Fibroblast of the aortic adventitia (primary cell): Measurements from ENCODE around the gene SBF2. TPM values are rescaled to one million over a fixed set of nuclear protein-coding genes. Genes with fewer than 3 reads are reported as not detected.
A peak's percentile ranks its signal among the peaks of the same experiment; 100 is the strongest.

Experiments used
- DNase-seq: peaks from one replicate; pipeline ENCODE4 v3.0.0-alpha.2; 2010; ENCODE audit warnings: low read depth
- H3K4me3 ChIP-seq: 2 replicates; pipeline ENCODE4 v1.5.1; 2011; ENCODE audit warnings: low read depth, mild to moderate bottlenecking, control low read depth, low read length, moderate library complexity
- total RNA-seq: library from RNA; depleted of rRNA; stranded (reverse); fragments of >200 nt; gene quantifications from 2 replicates; pipeline ENCODE4 v1.2.3, GENCODE V29; 2012; ENCODE audit warnings: low replicate concordance
- TF ChIP-seq, protein P1 (sequence below): IDR thresholded peaks from 2 replicates; pipeline ENCODE4 v1.5.1; 2011; ENCODE audit warnings: mild to moderate bottlenecking, low read length, control low read depth, inconsistent platforms; ENCODE audit not compliant: insufficient read depth

SBF2 gene
- total RNA-seq, 1 donor, result 65.3 TPM

- no peak for DNase-seq
- TF ChIP-seq, protein P1, sequence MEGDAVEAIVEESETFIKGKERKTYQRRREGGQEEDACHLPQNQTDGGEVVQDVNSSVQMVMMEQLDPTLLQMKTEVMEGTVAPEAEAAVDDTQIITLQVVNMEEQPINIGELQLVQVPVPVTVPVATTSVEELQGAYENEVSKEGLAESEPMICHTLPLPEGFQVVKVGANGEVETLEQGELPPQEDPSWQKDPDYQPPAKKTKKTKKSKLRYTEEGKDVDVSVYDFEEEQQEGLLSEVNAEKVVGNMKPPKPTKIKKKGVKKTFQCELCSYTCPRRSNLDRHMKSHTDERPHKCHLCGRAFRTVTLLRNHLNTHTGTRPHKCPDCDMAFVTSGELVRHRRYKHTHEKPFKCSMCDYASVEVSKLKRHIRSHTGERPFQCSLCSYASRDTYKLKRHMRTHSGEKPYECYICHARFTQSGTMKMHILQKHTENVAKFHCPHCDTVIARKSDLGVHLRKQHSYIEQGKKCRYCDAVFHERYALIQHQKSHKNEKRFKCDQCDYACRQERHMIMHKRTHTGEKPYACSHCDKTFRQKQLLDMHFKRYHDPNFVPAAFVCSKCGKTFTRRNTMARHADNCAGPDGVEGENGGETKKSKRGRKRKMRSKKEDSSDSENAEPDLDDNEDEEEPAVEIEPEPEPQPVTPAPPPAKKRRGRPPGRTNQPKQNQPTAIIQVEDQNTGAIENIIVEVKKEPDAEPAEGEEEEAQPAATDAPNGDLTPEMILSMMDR, result no peak
- H3K4me3 ChIP-seq, result no peak overlapping the region
Observed at GRCh38 chr11:9875399-9875798, 418.6 kb downstream of the SBF2 start.

- TF ChIP-seq, protein P1, result no peak
- no peak for DNase-seq
- no peak overlapping the region for H3K4me3 ChIP-seq
Observed at GRCh38 chr11:9874466-9874865, 419.6 kb downstream of the SBF2 start.

DNA sequence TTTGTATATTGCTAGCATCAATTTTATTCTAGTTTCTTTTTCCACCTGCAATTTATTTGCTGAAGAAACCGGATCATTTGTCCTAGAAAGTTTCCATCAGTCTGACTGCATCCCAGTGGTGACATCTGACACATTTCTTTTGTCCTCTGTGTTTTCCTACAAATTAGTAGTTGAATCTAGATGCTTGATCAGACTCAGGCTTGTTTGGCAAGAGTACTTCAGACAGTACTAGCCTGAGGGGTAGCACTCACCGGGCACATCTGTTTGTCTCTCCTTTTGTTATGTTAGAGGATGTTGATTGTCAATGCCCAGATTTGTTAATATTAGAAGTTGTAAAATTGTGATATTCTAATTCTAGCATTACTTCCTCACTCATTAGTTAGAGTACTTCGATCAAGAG, 425.4 kb downstream of the SBF2 start:
- TF ChIP-seq, protein P1, result no peak
- DNase-seq, result no peak
- no peak overlapping the region for H3K4me3 ChIP-seq

GRCh38 chr11:9862981-9863380, 431.0 kb downstream of the SBF2 start:
- peak; percentile 49 for DNase-seq
- H3K4me3 ChIP-seq, result no peak overlapping the region
- TF ChIP-seq, protein P1, result no peak

DNA sequence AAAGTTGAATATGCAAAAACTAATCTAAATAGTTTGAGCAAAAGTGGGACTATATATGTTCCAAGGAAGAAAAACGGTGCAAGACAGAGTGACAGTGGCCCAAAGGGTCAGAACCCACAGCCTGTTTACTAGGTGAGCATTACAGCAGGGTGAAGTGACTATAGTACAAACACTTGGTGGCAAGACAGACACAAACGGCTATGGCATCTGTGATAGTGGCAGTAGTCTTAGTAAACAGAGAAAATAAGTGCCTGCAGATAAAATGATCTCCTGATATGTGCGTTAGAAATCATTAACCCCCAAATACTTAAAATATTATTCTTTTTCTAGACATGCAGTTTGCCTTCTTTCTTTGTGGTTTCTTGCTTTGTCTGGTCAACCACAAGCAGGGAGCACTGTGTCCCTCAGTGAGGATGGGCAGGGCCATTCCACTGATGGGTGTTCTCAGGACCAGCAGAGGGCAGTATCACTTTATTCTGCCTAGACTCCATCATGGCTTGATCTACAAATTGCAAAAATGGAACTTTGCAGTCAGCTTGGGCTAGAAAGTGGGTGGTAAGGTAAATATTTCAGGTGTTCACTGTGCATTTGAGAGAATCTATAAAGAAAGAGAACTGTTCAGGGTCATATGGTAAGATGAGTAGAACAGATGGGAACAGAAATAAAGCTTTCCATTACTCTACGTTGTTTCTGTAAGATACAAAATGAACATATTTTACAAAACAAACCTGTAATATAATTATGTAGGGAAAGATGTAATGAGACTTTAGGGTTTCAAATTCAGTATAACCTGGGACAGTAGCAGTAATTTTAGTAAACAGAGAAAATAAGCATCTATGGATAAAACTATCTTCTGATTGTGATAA, 431.9 kb downstream of the SBF2 start:
- peak; percentile 75 for DNase-seq
- TF ChIP-seq, protein P1, result peak; percentile 74
- H3K4me3 ChIP-seq, result no peak overlapping the region

DNA sequence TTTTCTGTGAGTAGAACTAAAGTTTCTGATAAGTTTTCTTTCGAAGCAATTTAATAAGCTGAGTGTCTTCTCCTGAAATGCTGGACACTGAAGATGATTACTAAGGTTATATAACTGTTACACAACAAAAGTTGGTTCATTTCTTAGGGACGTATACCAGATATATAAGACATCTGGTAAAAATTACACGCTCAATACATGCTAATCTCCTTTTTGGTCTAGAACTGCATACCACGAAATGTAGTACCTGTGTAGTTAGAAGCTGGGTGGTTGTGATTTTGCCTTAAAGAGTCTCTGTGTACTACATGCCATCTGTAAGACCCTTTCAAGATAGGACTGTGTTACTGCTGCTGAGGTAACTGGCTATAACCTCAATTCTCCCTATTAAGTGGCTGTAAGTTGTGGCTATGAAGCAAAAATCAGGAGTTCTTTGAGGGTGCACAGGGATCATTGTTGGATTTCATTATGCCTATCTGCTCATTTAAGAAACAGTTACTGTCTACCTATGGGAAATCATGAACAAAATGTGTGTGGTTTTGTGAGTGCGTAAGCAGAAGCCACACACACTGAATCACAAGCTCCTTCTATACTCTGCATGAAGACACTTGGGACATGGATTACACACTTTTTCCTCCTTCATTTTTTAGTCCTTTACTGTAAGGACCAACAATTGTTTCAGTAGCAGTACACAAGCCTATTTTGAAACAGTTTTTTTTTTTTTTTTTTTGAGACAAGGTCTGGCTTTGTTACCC, 434.3 kb downstream of the SBF2 start:
- DNase-seq, result peak; percentile 43
- no peak overlapping the region for H3K4me3 ChIP-seq
- TF ChIP-seq, protein P1, result no peak
